PC-3 (cell line): ENCODE data around the gene MCM9. TPM values are rescaled to one million over a fixed set of nuclear protein-coding genes. Genes with fewer than 3 reads are reported as not detected.
A peak's percentile ranks its signal among the peaks of the same experiment; 100 is the strongest.

Source experiments
- ATAC-seq: fragments of 200-7000 bp; cut with Tn5 transposase; 2 replicates; pipeline ENCODE4 v1.9.1; 2020; ENCODE audit warnings: mild to moderate bottlenecking, moderate library complexity
- BruUV-seq: library from RNA; stranded (reverse); fragments of 400-500 nt; replicated peaks from 2 replicates; lab custom pipeline; 2021; lab: Mats Ljungman, UMichigan
- CTCF ChIA-PET: fragments of 300-600 bp; sonication (Branson Sonifier 250); formaldehyde crosslinking; loops from one replicate; lab custom pipeline; 2022; ENCODE audit warnings: antibody characterized with exemption; lab: Charles Lee
- POLR2A ChIA-PET: fragments of 300-600 bp; sonication (Branson Sonifier 250); formaldehyde crosslinking; loops from one replicate; lab custom pipeline; 2022; ENCODE audit warnings: antibody characterized with exemption; ENCODE audit not compliant: unreplicated experiment; lab: Charles Lee
- DNase-seq: peaks from one replicate; pipeline ENCODE4 v3.0.0-alpha.2; 2015
- H2AFZ ChIP-seq: fragments of 300-600 bp; sonication (generic); 2 replicates; pipeline ENCODE4 v1.6.0; 2016; ENCODE audit warnings: antibody characterized with exemption, low read length
- H3F3A ChIP-seq: fragments of 300-600 bp; sonication (generic); one replicate; pipeline ENCODE4 v1.6.0; 2017; ENCODE audit warnings: antibody characterized with exemption, low read length, control low read depth, mild to moderate bottlenecking; ENCODE audit not compliant: unreplicated experiment
- H3K27ac ChIP-seq: fragments of 300-600 bp; sonication (generic); 2 replicates; pipeline ENCODE4 v1.5.1; 2016; ENCODE audit warnings: mild to moderate bottlenecking, low read length
- H3K27me3 ChIP-seq: fragments of 300-600 bp; sonication (generic); 2 replicates; pipeline ENCODE4 v1.6.1; 2016; ENCODE audit warnings: low read length, mixed read lengths
- H3K36me3 ChIP-seq: fragments of 300-600 bp; sonication (generic); 2 replicates; pipeline ENCODE4 v1.6.1; 2016; ENCODE audit warnings: low read depth, mixed run types, low read length, mixed read lengths
- H3K4me1 ChIP-seq: fragments of 300-600 bp; sonication (generic); 2 replicates; pipeline ENCODE4 v1.5.1; 2016; ENCODE audit warnings: low read length; ENCODE audit not compliant: insufficient read depth
- H3K4me2 ChIP-seq: fragments of 300-600 bp; sonication (generic); 2 replicates; pipeline ENCODE4 v1.6.0; 2016; ENCODE audit warnings: low read length
- H3K4me3 ChIP-seq: fragments of 300-600 bp; sonication (generic); 2 replicates; pipeline ENCODE4 v1.5.1; 2016; ENCODE audit warnings: mild to moderate bottlenecking, low read length, mixed read lengths
- H3K79me2 ChIP-seq: fragments of 300-600 bp; sonication (generic); 2 replicates; pipeline ENCODE4 v1.6.1; 2017; ENCODE audit warnings: low read length, mixed read lengths
- H3K9ac ChIP-seq: fragments of 300-600 bp; sonication (generic); 2 replicates; pipeline ENCODE4 v1.6.0; 2016; ENCODE audit warnings: mild to moderate bottlenecking, low read length
- H3K9me2 ChIP-seq: fragments of 300-600 bp; sonication (generic); replicated peaks from 2 replicates; pipeline ENCODE4 v1.6.1; 2016; ENCODE audit warnings: mixed run types, low read length, mixed read lengths
- H3K9me3 ChIP-seq: fragments of 300-600 bp; sonication (generic); 2 replicates; pipeline ENCODE4 v1.6.1; 2016; ENCODE audit warnings: low read length, mixed read lengths
- H4K20me1 ChIP-seq: fragments of 300-600 bp; sonication (generic); 2 replicates; pipeline ENCODE4 v1.6.1; 2016; ENCODE audit warnings: low read length, mixed read lengths
- CTCF ChIP-seq: fragments of 300-600 bp; sonication (generic); conservative IDR thresholded peaks from 2 replicates; pipeline ENCODE4 v1.5.1; 2017; ENCODE audit warnings: antibody characterized with exemption, low read depth, mild to moderate bottlenecking, low read length
- EZH2 ChIP-seq: fragments of 300-600 bp; sonication (generic); IDR thresholded peaks from one replicate; pipeline ENCODE4 v1.6.1; 2017; ENCODE audit warnings: antibody characterized with exemption, mild to moderate bottlenecking, low read length; ENCODE audit not compliant: unreplicated experiment
- EZH2phosphoT487 ChIP-seq: fragments of 300-600 bp; sonication (generic); IDR thresholded peaks from 2 replicates; pipeline ENCODE4 v1.6.1; 2018; ENCODE audit warnings: mild to moderate bottlenecking, antibody characterized with exemption, low read length, borderline replicate concordance
- intact Hi-C: fragments of 100-400 bp; cut with micrococcal nuclease; formaldehyde crosslinking; loops from 2 replicates; pipeline ENCODE4 v1.9.0; 2023
- total RNA-seq: library from RNA; depleted of rRNA; stranded (reverse); fragments of >200 nt; gene quantifications from 2 replicates; pipeline ENCODE4 v1.2.3, GENCODE V29; 2014

The MCM9 gene
- total RNA-seq, 1 experiment from 2014 or later, result 5.8 TPM

DNA sequence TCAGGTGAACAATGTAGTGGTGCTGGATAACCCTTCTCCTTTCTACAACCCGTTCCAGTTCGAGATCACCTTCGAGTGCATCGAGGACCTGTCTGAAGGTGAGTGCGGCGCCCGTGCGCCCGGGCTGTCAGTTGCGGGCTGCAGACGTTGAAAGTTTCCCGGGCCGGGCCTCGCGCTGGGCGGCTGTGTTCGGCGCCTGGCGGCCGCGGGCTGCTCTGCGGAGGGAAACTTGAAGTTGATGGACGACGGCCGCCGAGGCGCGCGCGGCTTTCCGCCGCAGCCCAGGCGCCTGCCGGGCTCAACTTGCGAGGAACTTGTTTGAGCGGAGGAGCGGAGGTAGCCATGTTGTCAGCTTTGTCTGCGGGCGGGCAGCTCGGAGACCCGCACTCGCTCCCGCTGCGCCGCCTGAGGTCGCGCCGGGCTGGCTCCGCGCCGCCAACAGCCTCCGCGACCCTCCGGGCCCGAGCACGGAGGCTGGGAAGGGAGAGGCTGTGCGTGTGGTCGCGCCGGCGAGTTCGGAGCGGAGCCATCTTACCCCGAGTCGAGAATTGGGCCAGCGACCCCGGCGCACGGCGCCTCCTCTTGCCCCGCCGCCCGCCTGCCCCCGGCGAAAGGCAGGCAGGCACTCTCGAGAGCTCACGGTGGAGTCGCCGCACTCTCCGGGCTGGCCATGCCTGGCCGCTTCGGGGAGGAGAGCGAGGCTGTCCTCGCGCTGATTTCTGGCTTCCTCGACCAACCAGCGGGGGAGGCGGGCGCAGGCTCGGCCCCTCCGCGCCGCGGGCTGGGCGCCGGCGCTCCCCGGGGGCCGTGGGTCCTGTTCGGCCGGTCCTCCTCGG lies 40.3 kb downstream of the MCM9 start:
- Histone ChIP-seq H3K4me2 (peak overlapping the region; percentile 90), H4K20me1 (no peaks in the 10 kb centered on the region), H3F3A (no peaks in the 10 kb centered on the region), H3K27ac (peak overlapping the region; percentile 86), H3K9me2 (no peaks in the 10 kb centered on the region), H3K9ac (peak overlapping the region; percentile 93), H3K36me3 (peaks cover 7% of the 10 kb centered on the region; the same call in 1 of the 2 replicates), H3K79me2 (peaks cover 76% of the 10 kb centered on the region), H3K4me3 (peak overlapping the region; percentile 99), H3K4me1 (peaks cover 29% of the 10 kb centered on the region), H2AFZ (peak overlapping the region; percentile 75), H3K9me3 (no peaks in the 10 kb centered on the region), H3K27me3 (no peaks in the 10 kb centered on the region)
- POLR2A ChIA-PET, result no interaction called here
- DNase-seq, result peak; percentile 40
- CTCF ChIA-PET, result no interaction called here
- ATAC-seq, result peak; percentile 12
- intact Hi-C loops, result loop anchor here (10.0 kb wide), 1 partner anchor 330 kb away; no protein-coding TSS in a partner anchor
- TSS peak; percentile 69 for BruUV-seq
- TF ChIP-seq CTCF (no peak), EZH2 (no peak), EZH2phosphoT487 (no peak)

- peaks cover 4% of the 10 kb centered on the region; the same call in 1 of the 2 replicates for H3K36me3 ChIP-seq
- intact Hi-C loops, result loop anchor here (2.0 to 10.0 kb wide), 3 partner anchors 17 to 329 kb away; no protein-coding TSS in a partner anchor
- ChIA-PET POLR2A (interaction anchor here (0.7 kb wide), 1 partner anchor 81 kb away, joined by 3 read pairs; no protein-coding TSS in a partner anchor), CTCF (interaction anchor here (0.6 kb wide), 1 partner anchor 209 kb away, joined by 3 read pairs; no protein-coding TSS in a partner anchor)
- H3F3A ChIP-seq, result no peaks in the 10 kb centered on the region
- H3K4me3 ChIP-seq, result peak within 1 kb of the TSS; percentile 99
- peak within 1 kb of the TSS; percentile 93 for H3K9ac ChIP-seq
- TF ChIP-seq CTCF (peak; percentile 60), EZH2phosphoT487 (no peak), EZH2 (no peak)
- peak within 1 kb of the TSS; percentile 86 for H3K27ac ChIP-seq
- DNase-seq, result peak; percentile 95
- peaks cover 76% of the 10 kb centered on the region for H3K79me2 ChIP-seq
- no peaks in the 10 kb centered on the region for H3K9me3 ChIP-seq
- no peaks in the 10 kb centered on the region for H3K27me3 ChIP-seq
- H2AFZ ChIP-seq, result peak within 1 kb of the TSS; percentile 76
- no peaks in the 10 kb centered on the region for H4K20me1 ChIP-seq
- peaks cover 29% of the 10 kb centered on the region for H3K4me1 ChIP-seq
- H3K9me2 ChIP-seq, result no peaks in the 10 kb centered on the region
- BruUV-seq, result no TSS peak
- peak within 1 kb of the TSS; percentile 91 for H3K4me2 ChIP-seq
- ATAC-seq, result peak; percentile 78
These were observed 41.0 kb downstream of the MCM9 start, which contains the start of gene ASF1A for GRCh38 chr6:118893807-118894424. Gene ASF1A, plus strand, starts transcription at chr6:118894152. Its CDS starts 262 bp downstream, at chr6:118894414.
